NB4 (cell line): ENCODE data around the gene DLG4.

ENCODE experiments used
- CTCF ChIP-seq: IDR thresholded peaks from one replicate; pipeline ENCODE4 v1.5.1; 2012; ENCODE audit warnings: low read depth, low read length
- MAX ChIP-seq: IDR thresholded peaks from 2 replicates; pipeline ENCODE4 v1.6.1; 2011; ENCODE audit warnings: low read depth, low read length
- MYC ChIP-seq: IDR thresholded peaks from 2 replicates; pipeline ENCODE4 v1.6.1; 2011; ENCODE audit warnings: low read depth, low read length
- POLR2A ChIP-seq: IDR thresholded peaks from 2 replicates; pipeline ENCODE4 v1.6.1; 2011; ENCODE audit warnings: mild to moderate bottlenecking; ENCODE audit not compliant: insufficient read length; ENCODE audit errors: extremely low read depth

GRCh38 chr17:7178973-7179316 lies 40.7 kb downstream of the DLG4 start:
- TF ChIP-seq POLR2A, result no peak
- no peak for TF ChIP-seq CTCF
- no peak for TF ChIP-seq MYC
- no peak for TF ChIP-seq MAX
